Neural progenitor cell (in vitro differentiated cells): ENCODE results near the gene DBP. TPM values are rescaled to one million over a fixed set of nuclear protein-coding genes. Genes with fewer than 3 reads are reported as not detected.

Source experiments
- DNase-seq: peaks from one replicate; pipeline ENCODE4 v3.0.0-alpha.2; 2016; ENCODE audit warnings: low spot score
- H2AFZ ChIP-seq: fragments of 200-600 bp; sonication (generic); replicated peaks from 2 replicates; pipeline ENCODE4 v1.6.1; 2016; ENCODE audit warnings: antibody characterized with exemption
- H3F3A ChIP-seq: fragments of 200-600 bp; sonication (generic); 2 replicates; pipeline ENCODE4 v1.6.1; 2016; ENCODE audit warnings: antibody characterized with exemption, low read depth
- H3K27ac ChIP-seq: fragments of 200-600 bp; sonication (generic); 2 replicates; pipeline ENCODE4 v1.5.1; 2016; ENCODE audit warnings: mild to moderate bottlenecking
- H3K27me3 ChIP-seq: fragments of 200-600 bp; sonication (generic); 2 replicates; pipeline ENCODE4 v1.6.1; 2016; ENCODE audit warnings: mild to moderate bottlenecking, moderate library complexity
- H3K36me3 ChIP-seq: fragments of 200-600 bp; sonication (generic); 2 replicates; pipeline ENCODE4 v1.5.1; 2016
- H3K4me1 ChIP-seq: fragments of 200-600 bp; sonication (generic); 2 replicates; pipeline ENCODE4 v1.6.1; 2016; ENCODE audit warnings: mixed run types
- H3K4me2 ChIP-seq: fragments of 200-600 bp; sonication (generic); 2 replicates; pipeline ENCODE4 v1.6.1; 2016
- H3K4me3 ChIP-seq: fragments of 200-600 bp; sonication (generic); 2 replicates; pipeline ENCODE4 v1.5.1; 2016
- H3K79me2 ChIP-seq: fragments of 200-600 bp; sonication (generic); 2 replicates; pipeline ENCODE4 v1.6.1; 2016; ENCODE audit warnings: low read depth
- H3K9ac ChIP-seq: fragments of 200-600 bp; sonication (generic); 2 replicates; pipeline ENCODE4 v1.6.1; 2016
- H3K9me3 ChIP-seq: fragments of 200-600 bp; sonication (generic); 2 replicates; pipeline ENCODE4 v1.5.1; 2016; ENCODE audit warnings: low read depth
- H4K20me1 ChIP-seq: fragments of 200-600 bp; sonication (generic); 2 replicates; pipeline ENCODE4 v1.6.1; 2016; ENCODE audit warnings: low read depth
- H3K27ac Mint-ChIP-seq: 3 replicates; pipeline ENCODE4 v1.8.0; 2021; ENCODE audit warnings: mixed read lengths
- H3K27me3 Mint-ChIP-seq: 2 replicates; pipeline ENCODE4 v1.8.0; 2022; ENCODE audit warnings: low read depth, mild to moderate bottlenecking, inconsistent platforms, moderate library complexity, mixed read lengths; ENCODE audit not compliant: insufficient read depth
- H3K36me3 Mint-ChIP-seq: 3 replicates; pipeline ENCODE4 v1.8.0; 2021; ENCODE audit warnings: mixed read lengths
- H3K4me1 Mint-ChIP-seq: 3 replicates; pipeline ENCODE4 v1.8.0; 2021; ENCODE audit warnings: mixed read lengths
- H3K4me3 Mint-ChIP-seq: 3 replicates; pipeline ENCODE4 v1.8.0; 2021; ENCODE audit warnings: mild to moderate bottlenecking, moderate library complexity, mixed read lengths
- H3K9me3 Mint-ChIP-seq: 3 replicates; pipeline ENCODE4 v1.8.0; 2020; ENCODE audit warnings: mixed read lengths
- EZH2 ChIP-seq: fragments of 200-600 bp; sonication (generic); IDR thresholded peaks from 2 replicates; pipeline ENCODE4 v1.6.1; 2017; ENCODE audit warnings: antibody characterized with exemption, mild to moderate bottlenecking, moderate library complexity
- EZH2phosphoT487 ChIP-seq: fragments of 200-600 bp; sonication (generic); IDR thresholded peaks from 2 replicates; pipeline ENCODE4 v1.6.1; 2017; ENCODE audit warnings: antibody characterized with exemption
- total RNA-seq: library from RNA; depleted of rRNA; stranded (reverse); fragments of >200 nt; gene quantifications from 2 replicates; pipeline ENCODE4 v1.2.3, GENCODE V29; 2015; ENCODE audit warnings: low replicate concordance
- TF ChIP-seq, protein P1 (sequence below): fragments of 200-600 bp; sonication (generic); IDR thresholded peaks from 2 replicates; pipeline ENCODE4 v1.5.1; 2017; ENCODE audit warnings: antibody characterized with exemption, mild to moderate bottlenecking

Gene DBP
- total RNA-seq, 1 donor from 2014 or later = 7.4 TPM

- Histone ChIP-seq H3K9me3 (no peaks in the 10 kb centered on the region), H3K4me3 (no peak overlapping the region), H3K4me1 (peaks cover 8% of the 10 kb centered on the region), H4K20me1 (no peaks in the 10 kb centered on the region), H3K9ac (no peak overlapping the region), H3K27me3 (no peaks in the 10 kb centered on the region), H3K79me2 (no peaks in the 10 kb centered on the region), H2AFZ (no peak overlapping the region), H3K4me2 (no peak overlapping the region), H3K27ac (no peak overlapping the region), H3K36me3 (no peaks in the 10 kb centered on the region), H3F3A (peaks cover 6% of the 10 kb centered on the region)
- no peak overlapping the region for H3K27ac Mint-ChIP-seq
- H3K9me3 Mint-ChIP-seq = peaks cover 6% of the 10 kb centered on the region
- DNase-seq = no peak
- no peak overlapping the region for H3K4me3 Mint-ChIP-seq
- H3K36me3 Mint-ChIP-seq = no peaks in the 10 kb centered on the region
- peaks cover 15% of the 10 kb centered on the region for H3K4me1 Mint-ChIP-seq
- TF ChIP-seq EZH2 (no peak), EZH2phosphoT487 (no peak)
- TF ChIP-seq, protein P1, sequence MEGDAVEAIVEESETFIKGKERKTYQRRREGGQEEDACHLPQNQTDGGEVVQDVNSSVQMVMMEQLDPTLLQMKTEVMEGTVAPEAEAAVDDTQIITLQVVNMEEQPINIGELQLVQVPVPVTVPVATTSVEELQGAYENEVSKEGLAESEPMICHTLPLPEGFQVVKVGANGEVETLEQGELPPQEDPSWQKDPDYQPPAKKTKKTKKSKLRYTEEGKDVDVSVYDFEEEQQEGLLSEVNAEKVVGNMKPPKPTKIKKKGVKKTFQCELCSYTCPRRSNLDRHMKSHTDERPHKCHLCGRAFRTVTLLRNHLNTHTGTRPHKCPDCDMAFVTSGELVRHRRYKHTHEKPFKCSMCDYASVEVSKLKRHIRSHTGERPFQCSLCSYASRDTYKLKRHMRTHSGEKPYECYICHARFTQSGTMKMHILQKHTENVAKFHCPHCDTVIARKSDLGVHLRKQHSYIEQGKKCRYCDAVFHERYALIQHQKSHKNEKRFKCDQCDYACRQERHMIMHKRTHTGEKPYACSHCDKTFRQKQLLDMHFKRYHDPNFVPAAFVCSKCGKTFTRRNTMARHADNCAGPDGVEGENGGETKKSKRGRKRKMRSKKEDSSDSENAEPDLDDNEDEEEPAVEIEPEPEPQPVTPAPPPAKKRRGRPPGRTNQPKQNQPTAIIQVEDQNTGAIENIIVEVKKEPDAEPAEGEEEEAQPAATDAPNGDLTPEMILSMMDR = no peak
- peaks cover 4% of the 10 kb centered on the region for H3K27me3 Mint-ChIP-seq
These were observed 31.2 kb upstream of the DBP start for GRCh38 chr19:48668332-48668731.

DNA sequence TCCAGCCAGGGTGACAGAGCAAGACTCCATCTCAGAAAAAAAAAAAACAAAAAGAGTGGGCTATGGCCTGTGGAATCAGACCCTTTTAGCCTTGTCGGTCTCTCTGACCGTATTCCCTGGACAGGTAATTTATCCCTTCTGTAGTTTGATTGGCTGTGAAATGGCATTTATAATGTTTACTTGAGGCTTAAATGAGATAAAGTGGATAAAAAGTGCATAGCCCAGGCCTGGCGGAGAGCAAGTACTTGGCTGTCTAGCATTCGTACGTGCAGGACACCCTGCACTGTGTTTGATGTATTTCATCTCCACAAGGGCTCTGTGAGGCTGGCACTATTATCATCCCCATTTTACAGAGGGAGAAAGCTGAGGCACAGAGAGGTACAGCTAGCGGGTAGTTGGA is 28.6 kb upstream of the DBP start:
- Histone ChIP-seq H3K4me1 (peaks cover 2% of the 10 kb centered on the region), H3F3A (peaks cover 6% of the 10 kb centered on the region), H3K27me3 (no peaks in the 10 kb centered on the region), H3K9ac (no peak overlapping the region), H3K4me3 (no peak overlapping the region), H3K27ac (no peak overlapping the region), H2AFZ (no peak overlapping the region), H4K20me1 (no peaks in the 10 kb centered on the region), H3K4me2 (no peak overlapping the region), H3K9me3 (no peaks in the 10 kb centered on the region), H3K79me2 (no peaks in the 10 kb centered on the region), H3K36me3 (no peaks in the 10 kb centered on the region)
- Mint-ChIP-seq H3K4me3 (no peak overlapping the region), H3K27ac (no peak overlapping the region), H3K36me3 (no peaks in the 10 kb centered on the region), H3K4me1 (peaks cover 9% of the 10 kb centered on the region), H3K27me3 (peaks cover 7% of the 10 kb centered on the region), H3K9me3 (peaks cover 8% of the 10 kb centered on the region)
- TF ChIP-seq EZH2phosphoT487 (no peak), EZH2 (no peak)
- TF ChIP-seq, protein P1 = no peak
- no peak for DNase-seq

- H3K9me3 Mint-ChIP-seq = peaks cover 3% of the 10 kb centered on the region
- Histone ChIP-seq H2AFZ (no peak overlapping the region), H3K4me1 (peaks cover 2% of the 10 kb centered on the region), H4K20me1 (no peaks in the 10 kb centered on the region), H3F3A (peaks cover 6% of the 10 kb centered on the region), H3K4me2 (no peak overlapping the region), H3K27me3 (no peaks in the 10 kb centered on the region), H3K79me2 (no peaks in the 10 kb centered on the region), H3K4me3 (no peak overlapping the region), H3K9me3 (no peaks in the 10 kb centered on the region), H3K27ac (no peak overlapping the region), H3K9ac (no peak overlapping the region), H3K36me3 (no peaks in the 10 kb centered on the region)
- H3K27me3 Mint-ChIP-seq = peaks cover 7% of the 10 kb centered on the region
- H3K36me3 Mint-ChIP-seq = no peaks in the 10 kb centered on the region
- no peak for TF ChIP-seq EZH2phosphoT487
- TF ChIP-seq, protein P1 = no peak
- no peak for TF ChIP-seq EZH2
- DNase-seq = no peak
- H3K4me3 Mint-ChIP-seq = no peak overlapping the region
- no peak overlapping the region for H3K27ac Mint-ChIP-seq
- H3K4me1 Mint-ChIP-seq = peaks cover 7% of the 10 kb centered on the region
These were observed 27.3 kb upstream of the DBP start for GRCh38 chr19:48664476-48664875.
